Neural progenitor cell (in vitro differentiated cells): Measurements from ENCODE around the gene TRAF3. TPM values are rescaled to one million over a fixed set of nuclear protein-coding genes. Genes with fewer than 3 reads are reported as not detected.

Experiments
- DNase-seq: peaks from one replicate; pipeline ENCODE4 v3.0.0-alpha.2; 2016; ENCODE audit warnings: low spot score
- H2AFZ ChIP-seq: fragments of 200-600 bp; sonication (generic); replicated peaks from 2 replicates; pipeline ENCODE4 v1.6.1; 2016; ENCODE audit warnings: antibody characterized with exemption
- H3F3A ChIP-seq: fragments of 200-600 bp; sonication (generic); 2 replicates; pipeline ENCODE4 v1.6.1; 2016; ENCODE audit warnings: antibody characterized with exemption, low read depth
- H3K27ac ChIP-seq: fragments of 200-600 bp; sonication (generic); 2 replicates; pipeline ENCODE4 v1.5.1; 2016; ENCODE audit warnings: mild to moderate bottlenecking
- H3K27me3 ChIP-seq: fragments of 200-600 bp; sonication (generic); 2 replicates; pipeline ENCODE4 v1.6.1; 2016; ENCODE audit warnings: mild to moderate bottlenecking, moderate library complexity
- H3K36me3 ChIP-seq: fragments of 200-600 bp; sonication (generic); 2 replicates; pipeline ENCODE4 v1.5.1; 2016
- H3K4me1 ChIP-seq: fragments of 200-600 bp; sonication (generic); 2 replicates; pipeline ENCODE4 v1.6.1; 2016; ENCODE audit warnings: mixed run types
- H3K4me2 ChIP-seq: fragments of 200-600 bp; sonication (generic); 2 replicates; pipeline ENCODE4 v1.6.1; 2016
- H3K4me3 ChIP-seq: fragments of 200-600 bp; sonication (generic); 2 replicates; pipeline ENCODE4 v1.5.1; 2016
- H3K79me2 ChIP-seq: fragments of 200-600 bp; sonication (generic); 2 replicates; pipeline ENCODE4 v1.6.1; 2016; ENCODE audit warnings: low read depth
- H3K9ac ChIP-seq: fragments of 200-600 bp; sonication (generic); 2 replicates; pipeline ENCODE4 v1.6.1; 2016
- H3K9me3 ChIP-seq: fragments of 200-600 bp; sonication (generic); 2 replicates; pipeline ENCODE4 v1.5.1; 2016; ENCODE audit warnings: low read depth
- H4K20me1 ChIP-seq: fragments of 200-600 bp; sonication (generic); 2 replicates; pipeline ENCODE4 v1.6.1; 2016; ENCODE audit warnings: low read depth
- H3K27ac Mint-ChIP-seq: 3 replicates; pipeline ENCODE4 v1.8.0; 2021; ENCODE audit warnings: mixed read lengths
- H3K27me3 Mint-ChIP-seq: 2 replicates; pipeline ENCODE4 v1.8.0; 2022; ENCODE audit warnings: low read depth, mild to moderate bottlenecking, inconsistent platforms, moderate library complexity, mixed read lengths; ENCODE audit not compliant: insufficient read depth
- H3K36me3 Mint-ChIP-seq: 3 replicates; pipeline ENCODE4 v1.8.0; 2021; ENCODE audit warnings: mixed read lengths
- H3K4me1 Mint-ChIP-seq: 3 replicates; pipeline ENCODE4 v1.8.0; 2021; ENCODE audit warnings: mixed read lengths
- H3K4me3 Mint-ChIP-seq: 3 replicates; pipeline ENCODE4 v1.8.0; 2021; ENCODE audit warnings: mild to moderate bottlenecking, moderate library complexity, mixed read lengths
- H3K9me3 Mint-ChIP-seq: 3 replicates; pipeline ENCODE4 v1.8.0; 2020; ENCODE audit warnings: mixed read lengths
- CTCF ChIP-seq: fragments of 200-600 bp; sonication (generic); IDR thresholded peaks from 2 replicates; pipeline ENCODE4 v1.5.1; 2017; ENCODE audit warnings: antibody characterized with exemption, mild to moderate bottlenecking
- EZH2 ChIP-seq: fragments of 200-600 bp; sonication (generic); IDR thresholded peaks from 2 replicates; pipeline ENCODE4 v1.6.1; 2017; ENCODE audit warnings: antibody characterized with exemption, mild to moderate bottlenecking, moderate library complexity
- EZH2phosphoT487 ChIP-seq: fragments of 200-600 bp; sonication (generic); IDR thresholded peaks from 2 replicates; pipeline ENCODE4 v1.6.1; 2017; ENCODE audit warnings: antibody characterized with exemption
- total RNA-seq: library from RNA; depleted of rRNA; stranded (reverse); fragments of >200 nt; gene quantifications from 2 replicates; pipeline ENCODE4 v1.2.3, GENCODE V29; 2015; ENCODE audit warnings: low replicate concordance

TRAF3 gene
- total RNA-seq, 1 donor from 2014 or later, result 18.1 TPM

GRCh38 chr14:102774391-102775153 is 2.7 kb upstream of the TRAF3 start:
- TF ChIP-seq EZH2phosphoT487, result no peak
- TF ChIP-seq EZH2, result no peak
- TF ChIP-seq CTCF, result peak; percentile 69
- Mint-ChIP-seq H3K36me3 (no peaks in the 10 kb centered on the region), H3K4me3 (peak overlapping the region; percentile 39), H3K9me3 (no peaks in the 10 kb centered on the region), H3K4me1 (peaks cover 35% of the 10 kb centered on the region), H3K27me3 (no peaks in the 10 kb centered on the region), H3K27ac (peak overlapping the region; percentile 98)
- H3K27ac ChIP-seq, result no peak overlapping the region
- no peaks in the 10 kb centered on the region for H3K36me3 ChIP-seq
- no peak overlapping the region for H3K4me3 ChIP-seq
- peaks cover 15% of the 10 kb centered on the region for H3K79me2 ChIP-seq
- peaks cover 19% of the 10 kb centered on the region for H3F3A ChIP-seq
- H3K9ac ChIP-seq, result no peak overlapping the region
- H4K20me1 ChIP-seq, result peaks cover 11% of the 10 kb centered on the region
- peaks cover 18% of the 10 kb centered on the region for H3K27me3 ChIP-seq
- peak; percentile 78 for DNase-seq
- no peak overlapping the region for H3K4me2 ChIP-seq
- no peaks in the 10 kb centered on the region for H3K9me3 ChIP-seq
- H2AFZ ChIP-seq, result peak overlapping the region; percentile 92
- peaks cover 17% of the 10 kb centered on the region for H3K4me1 ChIP-seq

- Histone ChIP-seq H3K4me3 (no peak overlapping the region), H3K4me2 (peak overlapping the region; percentile 32), H3K27me3 (peaks cover 25% of the 10 kb centered on the region), H3K4me1 (peaks cover 10% of the 10 kb centered on the region), H3K27ac (no peak overlapping the region), H3K79me2 (peaks cover 29% of the 10 kb centered on the region), H4K20me1 (peaks cover 16% of the 10 kb centered on the region), H2AFZ (peak overlapping the region; percentile 74), H3K9me3 (no peaks in the 10 kb centered on the region), H3K36me3 (no peaks in the 10 kb centered on the region), H3K9ac (no peak overlapping the region), H3F3A (peaks cover 19% of the 10 kb centered on the region)
- no peak for DNase-seq
- H3K4me1 Mint-ChIP-seq, result peaks cover 34% of the 10 kb centered on the region
- no peaks in the 10 kb centered on the region for H3K36me3 Mint-ChIP-seq
- peak overlapping the region; percentile 21 for H3K27ac Mint-ChIP-seq
- TF ChIP-seq EZH2phosphoT487, result no peak
- H3K9me3 Mint-ChIP-seq, result no peaks in the 10 kb centered on the region
- peaks cover 2% of the 10 kb centered on the region for H3K27me3 Mint-ChIP-seq
- peak overlapping the region; percentile 88 for H3K4me3 Mint-ChIP-seq
These were observed 1.1 kb upstream of the TRAF3 start for GRCh38 chr14:102775855-102776760.

GRCh38 chr14:102777711-102778337 is 575 bp downstream of the TRAF3 start:
- Mint-ChIP-seq H3K27me3 (peaks cover 2% of the 10 kb centered on the region), H3K4me1 (peaks cover 32% of the 10 kb centered on the region), H3K9me3 (no peaks in the 10 kb centered on the region), H3K36me3 (no peaks in the 10 kb centered on the region), H3K27ac (no peak overlapping the region), H3K4me3 (peak overlapping the region; percentile 89)
- peaks cover 19% of the 10 kb centered on the region for H3F3A ChIP-seq
- DNase-seq, result peak; percentile 44
- no peak overlapping the region for H3K9ac ChIP-seq
- H3K4me2 ChIP-seq, result peak overlapping the region; percentile 100
- H3K79me2 ChIP-seq, result peaks cover 41% of the 10 kb centered on the region
- H3K36me3 ChIP-seq, result no peaks in the 10 kb centered on the region
- no peak overlapping the region for H3K27ac ChIP-seq
- H3K9me3 ChIP-seq, result no peaks in the 10 kb centered on the region
- peaks cover 16% of the 10 kb centered on the region for H4K20me1 ChIP-seq
- peak overlapping the region; percentile 94 for H3K4me3 ChIP-seq
- H3K4me1 ChIP-seq, result peaks cover 10% of the 10 kb centered on the region
- peaks cover 25% of the 10 kb centered on the region for H3K27me3 ChIP-seq
- H2AFZ ChIP-seq, result peak overlapping the region; percentile 89
- TF ChIP-seq EZH2phosphoT487 (no peak), CTCF (no peak), EZH2 (no peak)
